ENCODE data around the gene EPHB4. TPM values are rescaled to one million over a fixed set of nuclear protein-coding genes. Genes with fewer than 3 reads are reported as not detected.
"Not testable (repeated sequence)": the region's sequence is repeated elsewhere in the genome, so short reads cannot be mapped to it uniquely, and the experiment has no call there.

EPHB4 gene
- total RNA-seq, 2 experiments from 2014 or later = 2.8 to 3.6 TPM

- intact Hi-C loops (cut with micrococcal nuclease) = no loop called here
- CTCF ChIA-PET = no interaction called here
- no peaks in the 10 kb centered on the region for H3K9me3 Mint-ChIP-seq
- POLR2A ChIA-PET = no interaction called here
- H3K4me3 Mint-ChIP-seq = no peak overlapping the region
- H3K27ac Mint-ChIP-seq = no peak overlapping the region
- H3K36me3 Mint-ChIP-seq = peaks cover 12% of the 10 kb centered on the region
- H3K27me3 Mint-ChIP-seq = no peaks in the 10 kb centered on the region
- peaks cover 9% of the 10 kb centered on the region for H3K4me1 Mint-ChIP-seq (ENCODE audit: low read depth)
- DNase-seq = no peak
These were observed 38.1 kb upstream of the EPHB4 start for GRCh38 chr7:100865372-100865911.

DNA sequence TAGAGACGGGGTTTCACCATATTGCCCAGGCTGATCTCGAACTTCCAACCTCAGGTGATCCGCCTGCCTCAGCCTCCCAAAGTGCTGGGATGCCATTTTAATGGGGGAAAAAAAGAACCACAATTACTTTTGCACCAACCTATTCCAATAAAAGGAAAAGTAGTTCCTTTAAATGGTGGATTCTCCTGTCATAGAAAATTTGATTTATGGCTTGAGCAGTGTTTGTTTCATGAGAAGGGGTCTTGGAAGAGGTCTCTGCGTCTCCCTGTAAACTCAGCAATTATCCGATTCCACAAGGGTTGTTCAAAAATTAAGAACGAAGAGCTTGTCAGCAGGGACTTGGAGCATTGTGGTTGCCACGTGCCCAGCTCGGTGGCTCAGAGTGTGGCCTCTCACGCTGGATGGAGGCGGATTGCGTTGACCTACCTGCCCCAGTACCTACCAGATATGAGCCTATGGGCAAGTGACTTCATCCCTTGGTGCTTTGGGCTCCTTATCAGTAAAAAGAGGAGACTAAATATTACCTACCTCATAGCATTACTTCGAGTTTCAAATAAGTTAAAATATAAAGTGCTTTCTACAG is 37.0 kb upstream of the EPHB4 start:
- POLR2A ChIA-PET = no interaction called here
- H3K4me1 Mint-ChIP-seq (ENCODE audit: low read depth) = peaks cover 9% of the 10 kb centered on the region
- intact Hi-C loops (cut with micrococcal nuclease) = no loop called here
- no peak overlapping the region for H3K27ac Mint-ChIP-seq
- H3K36me3 Mint-ChIP-seq = peaks cover 21% of the 10 kb centered on the region
- H3K9me3 Mint-ChIP-seq = no peaks in the 10 kb centered on the region
- no peak overlapping the region for H3K4me3 Mint-ChIP-seq
- CTCF ChIA-PET = no interaction called here
- no peaks in the 10 kb centered on the region for H3K27me3 Mint-ChIP-seq
- no peak for DNase-seq

- ChIA-PET POLR2A (interaction anchor here (1.0 kb wide), 1 partner anchor 12 kb away, joined by 3 read pairs; no protein-coding TSS in a partner anchor), CTCF (interaction anchor here (0.6 kb wide), 1 partner anchor 15 kb away, joined by 3 read pairs; no protein-coding TSS in a partner anchor)
- no peaks in the 10 kb centered on the region for H3K27me3 Mint-ChIP-seq
- peaks cover 9% of the 10 kb centered on the region for H3K4me1 Mint-ChIP-seq (ENCODE audit: low read depth)
- no peak overlapping the region for H3K27ac Mint-ChIP-seq
- intact Hi-C loops (cut with micrococcal nuclease) = no loop called here
- no peak overlapping the region for H3K4me3 Mint-ChIP-seq
- no peaks in the 10 kb centered on the region for H3K9me3 Mint-ChIP-seq
- H3K36me3 Mint-ChIP-seq = peaks cover 21% of the 10 kb centered on the region
- no peak for DNase-seq
These were observed 36.2 kb upstream of the EPHB4 start for GRCh38 chr7:100863406-100863950.

DNA sequence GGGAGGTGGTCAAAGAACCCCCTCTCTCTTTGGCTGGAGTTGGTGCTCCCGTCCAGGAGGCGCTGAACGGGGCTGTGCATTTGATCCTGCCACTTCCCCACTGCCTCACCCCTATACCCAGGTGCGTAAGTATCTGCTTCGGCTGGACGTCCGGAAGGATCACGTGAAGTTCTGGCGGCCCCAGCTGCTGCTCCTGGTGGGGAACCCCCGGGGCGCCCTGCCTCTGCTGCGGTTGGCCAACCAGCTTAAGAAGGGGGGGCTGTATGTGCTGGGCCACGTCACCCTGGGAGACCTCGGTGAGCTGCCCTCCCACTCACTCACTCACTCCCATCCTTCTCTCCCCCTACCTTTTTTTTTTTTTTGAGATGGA is 34.3 kb upstream of the EPHB4 start:
- Mint-ChIP-seq H3K27ac (no peak overlapping the region), H3K36me3 (peaks cover 25% of the 10 kb centered on the region), H3K9me3 (no peaks in the 10 kb centered on the region), H3K4me1 (ENCODE audit: low read depth) (no peaks in the 10 kb centered on the region), H3K4me3 (no peak overlapping the region), H3K27me3 (no peaks in the 10 kb centered on the region)
- ChIA-PET POLR2A (no interaction called here), CTCF (no interaction called here)
- intact Hi-C loops (cut with micrococcal nuclease) = no loop called here
- no peak for DNase-seq

GRCh38 chr7:100860702-100861615 is 33.6 kb upstream of the EPHB4 start:
- Mint-ChIP-seq H3K27me3 (no peaks in the 10 kb centered on the region), H3K36me3 (peaks cover 25% of the 10 kb centered on the region), H3K4me1 (ENCODE audit: low read depth) (no peaks in the 10 kb centered on the region), H3K9me3 (no peaks in the 10 kb centered on the region), H3K27ac (no peak overlapping the region), H3K4me3 (no peak overlapping the region)
- intact Hi-C loops (cut with micrococcal nuclease) = no loop called here
- DNase-seq = no peak
- POLR2A ChIA-PET = no interaction called here
- CTCF ChIA-PET = no interaction called here

GRCh38 chr7:100859856-100860255 is 32.5 kb upstream of the EPHB4 start:
- ChIA-PET CTCF (interaction anchor here (0.6 to 1.2 kb wide), 3 partner anchors 11 to 154 kb away, joined by 3 to 4 read pairs (median 3); partner anchors contain the start of gene POP7), POLR2A (no interaction called here)
- Mint-ChIP-seq H3K4me1 (ENCODE audit: low read depth) (no peaks in the 10 kb centered on the region), H3K27ac (no peak overlapping the region), H3K27me3 (no peaks in the 10 kb centered on the region), H3K36me3 (peaks cover 29% of the 10 kb centered on the region), H3K9me3 (no peaks in the 10 kb centered on the region), H3K4me3 (no peak overlapping the region)
- DNase-seq = no peak
- intact Hi-C loops (cut with micrococcal nuclease) = loop anchor here (10.0 kb wide), 2 partner anchors 235 to 385 kb away; partner anchors contain the start of gene TSC22D4

- POLR2A ChIA-PET = no interaction called here
- peaks cover 9% of the 10 kb centered on the region for H3K4me1 Mint-ChIP-seq (ENCODE audit: low read depth)
- H3K27ac Mint-ChIP-seq = no peak overlapping the region
- intact Hi-C loops (cut with micrococcal nuclease) = loop anchor here (10.0 kb wide), 2 partner anchors 232 to 382 kb away; partner anchors contain the start of gene TSC22D4
- DNase-seq = no peak
- H3K9me3 Mint-ChIP-seq = no peaks in the 10 kb centered on the region
- H3K4me3 Mint-ChIP-seq = no peak overlapping the region
- CTCF ChIA-PET = interaction anchor here (1.1 kb wide), 1 partner anchor 57 kb away, joined by 4 read pairs; no protein-coding TSS in a partner anchor
- H3K27me3 Mint-ChIP-seq = no peaks in the 10 kb centered on the region
- peaks cover 26% of the 10 kb centered on the region for H3K36me3 Mint-ChIP-seq
These were observed 29.6 kb upstream of the EPHB4 start for GRCh38 chr7:100856871-100857282.

DNA sequence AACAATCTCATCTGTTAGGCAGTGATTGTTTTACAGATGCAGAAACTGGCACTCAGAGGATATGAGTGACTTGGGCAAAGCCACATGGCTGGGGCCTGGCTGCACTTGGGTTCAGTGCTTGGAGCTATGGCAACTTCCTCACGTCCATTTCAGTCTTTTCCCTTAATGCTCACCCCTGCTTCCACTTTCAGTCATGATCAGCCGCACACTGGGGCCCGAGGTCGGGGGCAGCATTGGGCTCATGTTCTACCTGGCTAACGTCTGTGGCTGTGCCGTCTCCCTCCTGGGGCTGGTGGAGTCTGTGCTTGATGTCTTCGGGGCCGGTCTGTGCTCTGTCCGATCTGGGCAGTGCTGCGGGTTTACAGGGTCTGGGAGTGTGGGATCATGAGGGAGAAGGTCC is 28.2 kb upstream of the EPHB4 start:
- no peak overlapping the region for H3K27ac Mint-ChIP-seq
- CTCF ChIA-PET = interaction anchor here (6.4 kb wide), 1 partner anchor 54 kb away, joined by 177 read pairs; no protein-coding TSS in a partner anchor

GRCh38 chr7:100854899-100855298 is 27.6 kb upstream of the EPHB4 start:
- intact Hi-C loops (cut with micrococcal nuclease) = loop anchor here (10.0 kb wide), 2 partner anchors 230 to 380 kb away; partner anchors contain the start of gene TSC22D4
- CTCF ChIA-PET = interaction anchor here (6.4 kb wide), 1 partner anchor 53 kb away, joined by 177 read pairs; no protein-coding TSS in a partner anchor
- H3K27ac Mint-ChIP-seq = not testable (repeated sequence)

More for the DNA sequence above, 28.2 kb upstream of the EPHB4 start:
- Mint-ChIP-seq H3K4me3 (no peak overlapping the region), H3K9me3 (no peaks in the 10 kb centered on the region), H3K36me3 (peaks cover 20% of the 10 kb centered on the region), H3K27me3 (no peaks in the 10 kb centered on the region), H3K4me1 (ENCODE audit: low read depth) (peaks cover 13% of the 10 kb centered on the region)
- POLR2A ChIA-PET = interaction anchor here (0.6 kb wide), 1 partner anchor 15 kb away, joined by 3 read pairs; no protein-coding TSS in a partner anchor
- intact Hi-C loops (cut with micrococcal nuclease) = loop anchor here (10.0 kb wide), 2 partner anchors 231 to 381 kb away; partner anchors contain the start of gene TSC22D4
- no peak for DNase-seq

GRCh38 chr7:100854146-100854895 is 27.0 kb upstream of the EPHB4 start:
- Mint-ChIP-seq H3K27ac (no peak overlapping the region), H3K4me3 (peak overlapping the region; percentile 92), H3K9me3 (no peaks in the 10 kb centered on the region), H3K4me1 (ENCODE audit: low read depth) (peaks cover 13% of the 10 kb centered on the region), H3K36me3 (peaks cover 11% of the 10 kb centered on the region), H3K27me3 (no peaks in the 10 kb centered on the region)
- intact Hi-C loops (cut with micrococcal nuclease) = loop anchor here (10.0 kb wide), 2 partner anchors 230 to 380 kb away; partner anchors contain the start of gene TSC22D4
- CTCF ChIA-PET = interaction anchor here (5.0 to 6.4 kb wide), 2 partner anchors 52 to 149 kb away, joined by 92 to 177 read pairs; partner anchors contain the start of gene POP7
- DNase-seq = no peak
- POLR2A ChIA-PET = interaction anchor here (1.2 kb wide), 1 partner anchor 33 kb away, joined by 3 read pairs; no protein-coding TSS in a partner anchor

More at GRCh38 chr7:100854899-100855298, 27.6 kb upstream of the EPHB4 start:
- H3K9me3 Mint-ChIP-seq, H3K4me3 Mint-ChIP-seq, DNase-seq, POLR2A ChIA-PET, H3K27me3 Mint-ChIP-seq: not testable (repeated sequence)
- peaks cover 13% of the 10 kb centered on the region for H3K4me1 Mint-ChIP-seq (ENCODE audit: low read depth)
- H3K36me3 Mint-ChIP-seq = peaks cover 15% of the 10 kb centered on the region
